K562 (cell line): Measurements from ENCODE around the gene SNRNP70. TPM values are rescaled to one million over a fixed set of nuclear protein-coding genes. Genes with fewer than 3 reads are reported as not detected.

Source experiments
- CHD4 ChIP-seq: fragments of 200-600 bp; sonication (generic); IDR thresholded peaks from 3 replicates; pipeline ENCODE4 v1.6.1; 2012; ENCODE audit warnings: low read depth, mild to moderate bottlenecking, mixed read lengths, low read length, inconsistent platforms; ENCODE audit not compliant: insufficient read depth, insufficient replicate concordance, poor library complexity, severe bottlenecking
- CTBP1 ChIP-seq: fragments of 450-650 bp; IDR thresholded peaks from 2 replicates; pipeline ENCODE4 v1.6.1; 2016; ENCODE audit warnings: borderline replicate concordance
- FOXJ3 ChIP-seq: sonication (generic); formaldehyde crosslinking; IDR thresholded peaks from 2 replicates; pipeline ENCODE4 v1.4.0; 2020; ENCODE audit warnings: mild to moderate bottlenecking, missing genetic modification reagents
- MYNN ChIP-seq, 2 experiments: sonication (generic); formaldehyde crosslinking in 1 of 2; IDR thresholded peaks; 2 replicates each; pipeline versions ENCODE4 v1.5.0 to v1.6.1; 2016 to 2020; ENCODE audit warnings: antibody characterized with exemption in 1 of 2, missing genetic modification reagents in 1 of 2
- NFIX ChIP-seq: fragments of 250-450 bp; sonication (Bioruptor Pico); IDR thresholded peaks from 2 replicates; pipeline ENCODE4 v1.4.0; 2020; ENCODE audit warnings: low read depth, mild to moderate bottlenecking, moderate library complexity
- NR2C2 ChIP-seq, 2 experiments: fragments of 200-800 bp in 1 of 2; sonication (Bioruptor generic) in 1 of 2; sonication (generic) in 1 of 2; formaldehyde crosslinking in 1 of 2; IDR thresholded peaks; 2 replicates each; pipeline versions ENCODE4 v1.6.1 to v1.8.0; 2016 to 2022; ENCODE audit warnings: mild to moderate bottlenecking in 1 of 2, missing compliant biosample characterization in 1 of 2, missing genetic modification characterization in 1 of 2, missing genetic modification reagents in 1 of 2
- SMARCA5 ChIP-seq: fragments of 450-650 bp; IDR thresholded peaks from 2 replicates; pipeline ENCODE4 v1.6.1; 2016
- TOE1 ChIP-seq, 2 experiments: fragments of 450-650 bp in 1 of 2; sonication (generic) in 1 of 2; formaldehyde crosslinking in 1 of 2; IDR thresholded peaks; 2 replicates each; pipeline versions ENCODE4 v1.7.1 to v1.8.0; 2016 to 2022; ENCODE audit warnings: borderline replicate concordance in 2 of 2, mild to moderate bottlenecking in 2 of 2, antibody characterized with exemption in 1 of 2, inconsistent platforms in 1 of 2, low read depth in 1 of 2, missing genetic modification reagents in 1 of 2, moderate library complexity in 1 of 2
- XRCC5 ChIP-seq: fragments of 200-400 bp; formaldehyde crosslinking; IDR thresholded peaks from 2 replicates; pipeline ENCODE4 v1.6.1; 2017; ENCODE audit warnings: low read depth, mild to moderate bottlenecking, low read length
- ZNF79 ChIP-seq: fragments of 250-450 bp; sonication (Bioruptor Pico); IDR thresholded peaks from 2 replicates; pipeline ENCODE4 v1.4.0; 2020; ENCODE audit warnings: low read depth, mild to moderate bottlenecking, moderate library complexity
- polyA plus RNA-seq, 8 experiments: library from polyadenylated mRNA; depleted of rRNA in 4 of 8; stranded (reverse) in 5 of 8; unstranded in 3 of 8; fragments of >200 nt; fragmentation: Nextera tagmentation in 2 of 8; fragmentation: Illumina TruSeq in 1 of 8; extraction: Ambion mirVana in 2 of 8; extraction: Trizol in 1 of 8; gene quantifications; 2 replicates each; pipeline versions ENCODE4 v1.2.1 to v1.2.3, GENCODE V29; 2011 to 2014; ENCODE audit warnings: inconsistent platforms in 1 of 8, missing spikeins in 1 of 8
- total RNA-seq, 7 experiments: library from RNA; depleted of rRNA in 6 of 7; stranded (reverse); fragments of >200 nt in 6 of 7; fragmentation: Illumina TruSeq in 2 of 7; extraction: Trizol in 2 of 7; gene quantifications; 2 replicates each; pipeline versions ENCODE4 v1.2.1 to v1.2.3, GENCODE V29; 2011 to 2021; ENCODE audit warnings: low replicate concordance in 1 of 7
- TF ChIP-seq, protein P1 (sequence below): fragments of 250-450 bp; sonication (Bioruptor Pico); IDR thresholded peaks from 2 replicates; pipeline ENCODE4 v1.4.0; 2020
- TF ChIP-seq, protein P2 (sequence below): fragments of 450-650 bp; IDR thresholded peaks from 2 replicates; pipeline ENCODE4 v1.6.1; 2017; ENCODE audit warnings: mild to moderate bottlenecking, moderate library complexity
- TF ChIP-seq, protein P3 (sequence below): conservative IDR thresholded peaks from 2 replicates; pipeline ENCODE4 v1.6.1; 2011; ENCODE audit warnings: low read depth, mild to moderate bottlenecking, low read length; ENCODE audit not compliant: control insufficient read depth

SNRNP70 gene
- total and polyA plus RNA-seq, 9 of the 15 experiments (the other 6 are each of a cell fraction or from before 2014, with no cell fraction given) = 2.8 to 496 (median 136) TPM

DNA sequence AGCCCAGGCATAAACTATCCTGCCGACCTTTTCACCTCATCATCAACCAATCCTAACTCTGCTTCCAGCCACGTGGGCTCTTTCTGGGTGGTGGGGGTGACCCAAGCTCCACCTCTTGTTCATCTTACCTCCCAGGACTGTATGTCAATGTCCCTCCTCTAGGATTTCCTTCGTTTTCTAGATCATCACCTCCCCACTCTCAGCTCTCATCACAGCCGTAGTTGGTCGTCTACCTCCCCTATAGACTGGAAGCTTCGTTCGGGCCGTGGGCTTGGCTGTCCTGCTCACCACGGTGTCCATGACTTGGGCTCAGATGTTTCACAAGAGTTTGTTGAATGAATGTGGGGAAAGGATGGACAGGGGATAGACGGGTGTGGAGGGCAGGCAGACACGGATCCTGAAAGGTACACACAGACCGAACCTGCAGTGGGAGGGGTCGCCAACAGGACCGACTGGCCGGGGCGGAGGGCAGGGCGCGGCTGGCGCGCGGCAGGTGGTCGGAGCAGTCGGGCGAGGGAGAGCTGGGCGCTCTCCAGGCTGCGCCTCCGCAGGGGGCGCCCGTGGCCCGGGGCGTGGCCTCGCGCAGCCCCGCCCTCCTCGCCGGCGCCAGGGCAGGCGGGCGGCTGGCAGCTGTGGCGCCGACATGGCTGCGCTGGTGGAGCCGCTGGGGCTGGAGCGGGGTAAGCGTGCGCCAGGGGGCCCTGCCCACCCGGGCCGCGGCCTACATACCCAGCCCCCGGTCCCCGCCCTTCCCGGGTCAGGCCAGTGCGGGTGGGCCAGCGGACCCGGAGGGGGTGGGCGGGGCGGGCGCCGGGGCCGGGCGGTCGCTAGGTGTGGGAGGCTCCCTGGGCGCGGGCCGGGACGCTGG lies 28.7 kb downstream of the SNRNP70 start, which contains the start of gene LIN7B (continued):
- TF ChIP-seq FOXJ3 (CRISPR knock-in tag) = no peak
- no peak for TF ChIP-seq ZNF79
- 0 out of 2 replicates have a peak, but pooled peaks have one; percentile 48 for TF ChIP-seq XRCC5
- TF ChIP-seq NFIX (CRISPR knock-in tag) = no peak
- TF ChIP-seq, protein P1, sequence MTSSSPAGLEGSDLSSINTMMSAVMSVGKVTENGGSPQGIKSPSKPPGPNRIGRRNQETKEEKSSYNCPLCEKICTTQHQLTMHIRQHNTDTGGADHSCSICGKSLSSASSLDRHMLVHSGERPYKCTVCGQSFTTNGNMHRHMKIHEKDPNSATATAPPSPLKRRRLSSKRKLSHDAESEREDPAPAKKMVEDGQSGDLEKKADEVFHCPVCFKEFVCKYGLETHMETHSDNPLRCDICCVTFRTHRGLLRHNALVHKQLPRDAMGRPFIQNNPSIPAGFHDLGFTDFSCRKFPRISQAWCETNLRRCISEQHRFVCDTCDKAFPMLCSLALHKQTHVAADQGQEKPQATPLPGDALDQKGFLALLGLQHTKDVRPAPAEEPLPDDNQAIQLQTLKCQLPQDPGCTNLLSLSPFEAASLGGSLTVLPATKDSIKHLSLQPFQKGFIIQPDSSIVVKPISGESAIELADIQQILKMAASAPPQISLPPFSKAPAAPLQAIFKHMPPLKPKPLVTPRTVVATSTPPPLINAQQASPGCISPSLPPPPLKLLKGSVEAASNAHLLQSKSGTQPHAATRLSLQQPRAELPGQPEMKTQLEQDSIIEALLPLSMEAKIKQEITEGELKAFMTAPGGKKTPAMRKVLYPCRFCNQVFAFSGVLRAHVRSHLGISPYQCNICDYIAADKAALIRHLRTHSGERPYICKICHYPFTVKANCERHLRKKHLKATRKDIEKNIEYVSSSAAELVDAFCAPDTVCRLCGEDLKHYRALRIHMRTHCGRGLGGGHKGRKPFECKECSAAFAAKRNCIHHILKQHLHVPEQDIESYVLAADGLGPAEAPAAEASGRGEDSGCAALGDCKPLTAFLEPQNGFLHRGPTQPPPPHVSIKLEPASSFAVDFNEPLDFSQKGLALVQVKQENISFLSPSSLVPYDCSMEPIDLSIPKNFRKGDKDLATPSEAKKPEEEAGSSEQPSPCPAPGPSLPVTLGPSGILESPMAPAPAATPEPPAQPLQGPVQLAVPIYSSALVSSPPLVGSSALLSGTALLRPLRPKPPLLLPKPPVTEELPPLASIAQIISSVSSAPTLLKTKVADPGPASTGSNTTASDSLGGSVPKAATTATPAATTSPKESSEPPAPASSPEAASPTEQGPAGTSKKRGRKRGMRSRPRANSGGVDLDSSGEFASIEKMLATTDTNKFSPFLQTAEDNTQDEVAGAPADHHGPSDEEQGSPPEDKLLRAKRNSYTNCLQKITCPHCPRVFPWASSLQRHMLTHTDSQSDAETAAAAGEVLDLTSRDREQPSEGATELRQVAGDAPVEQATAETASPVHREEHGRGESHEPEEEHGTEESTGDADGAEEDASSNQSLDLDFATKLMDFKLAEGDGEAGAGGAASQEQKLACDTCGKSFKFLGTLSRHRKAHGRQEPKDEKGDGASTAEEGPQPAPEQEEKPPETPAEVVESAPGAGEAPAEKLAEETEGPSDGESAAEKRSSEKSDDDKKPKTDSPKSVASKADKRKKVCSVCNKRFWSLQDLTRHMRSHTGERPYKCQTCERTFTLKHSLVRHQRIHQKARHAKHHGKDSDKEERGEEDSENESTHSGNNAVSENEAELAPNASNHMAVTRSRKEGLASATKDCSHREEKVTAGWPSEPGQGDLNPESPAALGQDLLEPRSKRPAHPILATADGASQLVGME (CRISPR knock-in tag) = no peak
- peak; percentile 89 for TF ChIP-seq CTBP1
- no peak for TF ChIP-seq TOE1 (IDR thresholded peaks at IDR 0.05; ENCODE audit: borderline replicate concordance)
- 0 out of 2 replicates have a peak, but pooled peaks have one; percentile 31 for TF ChIP-seq TOE1 (CRISPR knock-in tag; IDR thresholded peaks at IDR 0.05; ENCODE audit: borderline replicate concordance, low read depth)
- no peak for TF ChIP-seq MYNN (IDR thresholded peaks at IDR 0.05)
- TF ChIP-seq MYNN (CRISPR knock-in tag; IDR thresholded peaks at IDR 0.05) = no peak
- TF ChIP-seq, protein P2, sequence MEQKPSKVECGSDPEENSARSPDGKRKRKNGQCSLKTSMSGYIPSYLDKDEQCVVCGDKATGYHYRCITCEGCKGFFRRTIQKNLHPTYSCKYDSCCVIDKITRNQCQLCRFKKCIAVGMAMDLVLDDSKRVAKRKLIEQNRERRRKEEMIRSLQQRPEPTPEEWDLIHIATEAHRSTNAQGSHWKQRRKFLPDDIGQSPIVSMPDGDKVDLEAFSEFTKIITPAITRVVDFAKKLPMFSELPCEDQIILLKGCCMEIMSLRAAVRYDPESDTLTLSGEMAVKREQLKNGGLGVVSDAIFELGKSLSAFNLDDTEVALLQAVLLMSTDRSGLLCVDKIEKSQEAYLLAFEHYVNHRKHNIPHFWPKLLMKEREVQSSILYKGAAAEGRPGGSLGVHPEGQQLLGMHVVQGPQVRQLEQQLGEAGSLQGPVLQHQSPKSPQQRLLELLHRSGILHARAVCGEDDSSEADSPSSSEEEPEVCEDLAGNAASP = no peak
- TF ChIP-seq CHD4 = no peak
- 0 out of 2 replicates have a peak, but pooled peaks have one; percentile 60 for TF ChIP-seq SMARCA5
- peak; percentile 76; the same call in 1 of the 2 replicates for TF ChIP-seq NR2C2 (CRISPR knock-in tag; IDR thresholded peaks at IDR 0.05)
- peak; percentile 83 for TF ChIP-seq NR2C2 (tag; IDR thresholded peaks at IDR 0.05)
- TF ChIP-seq, protein P3, sequence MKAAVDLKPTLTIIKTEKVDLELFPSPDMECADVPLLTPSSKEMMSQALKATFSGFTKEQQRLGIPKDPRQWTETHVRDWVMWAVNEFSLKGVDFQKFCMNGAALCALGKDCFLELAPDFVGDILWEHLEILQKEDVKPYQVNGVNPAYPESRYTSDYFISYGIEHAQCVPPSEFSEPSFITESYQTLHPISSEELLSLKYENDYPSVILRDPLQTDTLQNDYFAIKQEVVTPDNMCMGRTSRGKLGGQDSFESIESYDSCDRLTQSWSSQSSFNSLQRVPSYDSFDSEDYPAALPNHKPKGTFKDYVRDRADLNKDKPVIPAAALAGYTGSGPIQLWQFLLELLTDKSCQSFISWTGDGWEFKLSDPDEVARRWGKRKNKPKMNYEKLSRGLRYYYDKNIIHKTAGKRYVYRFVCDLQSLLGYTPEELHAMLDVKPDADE = peak; percentile 65
